Tibial nerve (tissue), 4 donors: ENCODE results near the gene HNRNPC. TPM values are rescaled to one million over a fixed set of nuclear protein-coding genes. Genes with fewer than 3 reads are reported as not detected.
"Not testable (repeated sequence)": the region's sequence is repeated elsewhere in the genome, so short reads cannot be mapped to it uniquely, and the experiment has no call there.

Experiments
- DNase-seq, 2 donors: peaks; one replicate each; pipeline ENCODE4 v3.0.0-alpha.2; 2019; ENCODE audit warnings: low spot score in 2 of 2
- H3K27ac ChIP-seq, 4 donors: fragments of 200-600 bp; sonication (generic) in 3 of 4; one replicate each; pipeline ENCODE4 v1.5.1; 2017 to 2019; ENCODE audit warnings: mild to moderate bottlenecking in 1 of 4
- H3K27me3 ChIP-seq, 2 donors: fragments of 200-600 bp; sonication (generic) in 1 of 2; one replicate each; pipeline versions ENCODE4 v1.5.1 to v1.6.0; 2017 to 2019
- H3K36me3 ChIP-seq, 3 donors: fragments of 200-600 bp; sonication (generic); one replicate each; pipeline ENCODE4 v1.5.1; 2018 to 2019
- H3K4me1 ChIP-seq, 4 donors: fragments of 200-600 bp; sonication (generic) in 3 of 4; one replicate each; pipeline ENCODE4 v1.5.1; 2017 to 2019
- H3K4me3 ChIP-seq, 4 donors: fragments of 200-600 bp; sonication (generic) in 3 of 4; one replicate each; pipeline ENCODE4 v1.5.1; 2017 to 2019; ENCODE audit warnings: mild to moderate bottlenecking in 1 of 4, moderate library complexity in 1 of 4
- H3K9me3 ChIP-seq, 4 donors: fragments of 200-600 bp; sonication (generic) in 3 of 4; one replicate each; pipeline ENCODE4 v1.5.1; 2017 to 2019
- EP300 ChIP-seq, 2 donors: sonication (generic); formaldehyde crosslinking; IDR thresholded peaks; one replicate each; pipeline ENCODE4 v1.6.1; 2017; ENCODE audit warnings: antibody characterized with exemption in 2 of 2, mild to moderate bottlenecking in 1 of 2
- POLR2A ChIP-seq, 2 donors: fragments of 450-650 bp; IDR thresholded peaks; one replicate each; pipeline ENCODE4 v1.6.1; 2017; ENCODE audit warnings: antibody characterized with exemption in 2 of 2, mild to moderate bottlenecking in 2 of 2, moderate library complexity in 2 of 2
- WGBS, 2 donors: methylation state at CpG; one replicate each; pipeline ENCODE4 v1.1.5; 2018; 5-methylcytosine and 5-hydroxymethylcytosine counted together
- total RNA-seq, 4 donors: library from RNA; depleted of rRNA; stranded (reverse); fragments of >200 nt; gene quantifications; one replicate each; pipeline ENCODE4 v1.1.0, GENCODE V29; 2016
- TF ChIP-seq, protein P1 (sequence below), 5 experiments: fragments of 200-600 bp in 3 of 5; fragments of 450-650 bp in 2 of 5; sonication (generic) in 3 of 5; IDR thresholded peaks; one replicate each; pipeline ENCODE4 v1.5.1; 2016 to 2019; ENCODE audit warnings: antibody characterized with exemption in 5 of 5, mild to moderate bottlenecking in 3 of 5, moderate library complexity in 2 of 5

Gene HNRNPC
- total RNA-seq, 4 donors from 2014 or later = 349 to 485 (median 426) TPM

DNA sequence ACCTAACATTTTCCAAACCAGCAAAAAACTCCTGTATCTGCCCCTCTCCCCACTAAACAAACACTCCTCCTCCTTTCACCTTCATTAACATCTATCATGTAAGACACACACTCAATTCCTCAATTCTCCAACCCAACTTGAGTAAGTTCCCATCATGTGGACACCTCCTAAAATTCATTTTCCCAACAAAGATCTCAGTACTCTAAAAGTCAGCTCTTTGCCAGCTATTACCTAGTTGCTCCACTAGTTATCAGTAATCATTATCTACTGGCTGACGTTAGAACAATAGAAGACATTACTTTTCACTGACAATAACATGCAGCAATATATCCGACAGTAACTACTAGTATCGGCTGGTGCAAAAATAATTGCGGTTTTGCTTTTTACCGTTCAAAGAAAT is 42.1 kb downstream of the HNRNPC start:
- no peak overlapping the region for H3K27ac ChIP-seq
- H3K36me3 ChIP-seq = peaks cover 0 to 90% (median 10%) of the 10 kb centered on the region in 3 donors
- DNase-seq = no peak
- no peak overlapping the region for H3K4me3 ChIP-seq
- no peaks in the 10 kb centered on the region for H3K27me3 ChIP-seq
- 81 to 89% methylated on average over 5 of the region's 5 CpGs for WGBS, 2 donors
- TF ChIP-seq, protein P1, sequence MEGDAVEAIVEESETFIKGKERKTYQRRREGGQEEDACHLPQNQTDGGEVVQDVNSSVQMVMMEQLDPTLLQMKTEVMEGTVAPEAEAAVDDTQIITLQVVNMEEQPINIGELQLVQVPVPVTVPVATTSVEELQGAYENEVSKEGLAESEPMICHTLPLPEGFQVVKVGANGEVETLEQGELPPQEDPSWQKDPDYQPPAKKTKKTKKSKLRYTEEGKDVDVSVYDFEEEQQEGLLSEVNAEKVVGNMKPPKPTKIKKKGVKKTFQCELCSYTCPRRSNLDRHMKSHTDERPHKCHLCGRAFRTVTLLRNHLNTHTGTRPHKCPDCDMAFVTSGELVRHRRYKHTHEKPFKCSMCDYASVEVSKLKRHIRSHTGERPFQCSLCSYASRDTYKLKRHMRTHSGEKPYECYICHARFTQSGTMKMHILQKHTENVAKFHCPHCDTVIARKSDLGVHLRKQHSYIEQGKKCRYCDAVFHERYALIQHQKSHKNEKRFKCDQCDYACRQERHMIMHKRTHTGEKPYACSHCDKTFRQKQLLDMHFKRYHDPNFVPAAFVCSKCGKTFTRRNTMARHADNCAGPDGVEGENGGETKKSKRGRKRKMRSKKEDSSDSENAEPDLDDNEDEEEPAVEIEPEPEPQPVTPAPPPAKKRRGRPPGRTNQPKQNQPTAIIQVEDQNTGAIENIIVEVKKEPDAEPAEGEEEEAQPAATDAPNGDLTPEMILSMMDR (IDR thresholded peaks at IDR 0.05) = no peak
- no peak for TF ChIP-seq EP300 (IDR thresholded peaks at IDR 0.05)
- no peak for TF ChIP-seq POLR2A (IDR thresholded peaks at IDR 0.05)
- no peaks in the 10 kb centered on the region for H3K9me3 ChIP-seq
- H3K4me1 ChIP-seq = peaks cover 0 to 39% (median 0%) of the 10 kb centered on the region in 4 donors

DNA sequence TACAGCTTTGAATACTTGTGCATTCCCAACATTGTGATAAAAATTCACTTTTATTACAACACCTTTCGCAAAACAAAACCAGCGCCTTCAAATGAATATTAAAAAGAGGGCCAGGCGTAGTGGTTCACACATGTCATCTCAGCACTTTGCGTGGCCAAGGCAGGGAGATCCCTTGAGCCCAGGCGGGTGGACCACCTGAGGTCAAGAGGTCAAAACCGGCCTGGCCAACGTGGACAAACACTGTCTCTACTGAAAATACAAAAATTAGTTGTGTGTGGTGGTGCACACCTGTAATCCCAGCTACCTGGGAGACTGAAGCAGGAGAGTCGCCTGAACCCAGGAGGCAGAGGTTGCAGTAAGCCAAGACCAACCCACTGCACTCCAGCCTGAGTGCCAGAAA is 42.8 kb downstream of the HNRNPC start:
- no peak overlapping the region for H3K4me3 ChIP-seq
- TF ChIP-seq, protein P1 (IDR thresholded peaks at IDR 0.05) = no peak
- TF ChIP-seq EP300 (IDR thresholded peaks at IDR 0.05) (no peak), POLR2A (IDR thresholded peaks at IDR 0.05) (no peak)
- WGBS, 2 donors = 85 to 86% methylated on average over 8 of the region's 8 CpGs
- peaks cover 0 to 90% (median 10%) of the 10 kb centered on the region in 3 donors for H3K36me3 ChIP-seq
- H3K4me1 ChIP-seq = peaks cover 0 to 33% (median 0%) of the 10 kb centered on the region in 4 donors
- no peak overlapping the region for H3K27ac ChIP-seq
- DNase-seq = no peak
- no peaks in the 10 kb centered on the region for H3K27me3 ChIP-seq
- H3K9me3 ChIP-seq = no peaks in the 10 kb centered on the region

DNA sequence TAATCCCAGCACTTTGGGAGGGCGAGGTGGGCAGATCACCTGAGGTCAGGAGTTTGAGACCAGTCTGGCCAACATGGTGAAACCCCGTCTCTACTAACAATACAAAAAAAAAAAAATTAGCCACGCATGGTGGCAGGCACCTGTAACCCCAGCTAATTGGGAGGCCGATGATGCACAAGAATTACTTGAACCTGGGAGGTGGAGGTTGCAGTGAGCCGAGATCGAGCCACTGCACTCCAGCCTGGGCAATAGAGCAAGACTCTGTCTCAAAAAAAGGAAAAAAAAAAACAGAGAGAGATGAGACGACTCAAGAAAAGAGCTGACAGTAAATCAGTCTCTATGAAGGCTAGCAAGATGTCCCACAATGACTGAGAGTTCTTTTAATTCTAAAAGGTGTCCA is 44.1 kb downstream of the HNRNPC start:
- peaks cover 0 to 34% (median 0%) of the 10 kb centered on the region in 4 donors for H3K4me1 ChIP-seq
- H3K27me3 ChIP-seq, H3K27ac ChIP-seq, H3K9me3 ChIP-seq, DNase-seq, H3K4me3 ChIP-seq: not testable (repeated sequence)
- peaks cover 3 to 90% (median 10%) of the 10 kb centered on the region in 3 donors for H3K36me3 ChIP-seq
- WGBS, 2 donors = 92 to 93% methylated on average over 7 of the region's 7 CpGs

DNA sequence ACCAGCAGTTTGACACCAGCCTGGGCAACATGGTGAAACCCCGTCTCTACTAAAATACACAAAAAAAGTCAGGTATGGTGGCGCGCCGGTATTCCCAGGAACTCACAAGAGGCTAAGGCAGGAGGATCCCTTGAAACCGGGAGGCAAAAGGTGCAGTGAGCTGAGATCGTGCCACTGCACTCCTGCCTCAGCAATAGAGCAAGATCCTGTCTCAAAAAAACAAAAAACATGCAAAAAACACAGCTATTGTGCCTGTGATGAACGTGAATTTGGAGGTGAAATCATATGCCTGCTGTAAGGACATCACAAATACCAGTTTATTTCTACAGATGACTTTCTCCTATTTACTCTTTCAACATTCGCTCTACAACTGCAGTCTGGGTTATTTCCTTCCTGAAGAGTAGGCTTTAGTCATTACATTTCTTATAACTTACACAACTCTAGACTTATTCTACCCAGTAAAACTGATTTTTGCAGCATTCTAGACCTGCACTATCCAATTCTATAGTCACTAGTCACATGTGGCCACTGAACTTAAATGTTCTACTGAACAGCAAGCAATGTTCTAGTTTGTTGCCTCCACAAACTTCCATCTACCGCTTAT is 48.3 kb downstream of the HNRNPC start:
- Histone ChIP-seq H3K9me3 (no peaks in the 10 kb centered on the region), H3K27ac (no peak overlapping the region), H3K36me3 (peaks cover 3 to 70% (median 4%) of the 10 kb centered on the region in 3 donors), H3K4me1 (peaks cover 0 to 56% (median 4%) of the 10 kb centered on the region in 4 donors), H3K4me3 (no peak overlapping the region), H3K27me3 (no peaks in the 10 kb centered on the region)
- TF ChIP-seq EP300 (IDR thresholded peaks at IDR 0.05) = no peak
- TF ChIP-seq, protein P1 (IDR thresholded peaks at IDR 0.05) = no peak
- no peak for TF ChIP-seq POLR2A (IDR thresholded peaks at IDR 0.05)
- no peak for DNase-seq
- 93 to 94% methylated on average over 9 of the region's 9 CpGs for WGBS, 2 donors

DNA sequence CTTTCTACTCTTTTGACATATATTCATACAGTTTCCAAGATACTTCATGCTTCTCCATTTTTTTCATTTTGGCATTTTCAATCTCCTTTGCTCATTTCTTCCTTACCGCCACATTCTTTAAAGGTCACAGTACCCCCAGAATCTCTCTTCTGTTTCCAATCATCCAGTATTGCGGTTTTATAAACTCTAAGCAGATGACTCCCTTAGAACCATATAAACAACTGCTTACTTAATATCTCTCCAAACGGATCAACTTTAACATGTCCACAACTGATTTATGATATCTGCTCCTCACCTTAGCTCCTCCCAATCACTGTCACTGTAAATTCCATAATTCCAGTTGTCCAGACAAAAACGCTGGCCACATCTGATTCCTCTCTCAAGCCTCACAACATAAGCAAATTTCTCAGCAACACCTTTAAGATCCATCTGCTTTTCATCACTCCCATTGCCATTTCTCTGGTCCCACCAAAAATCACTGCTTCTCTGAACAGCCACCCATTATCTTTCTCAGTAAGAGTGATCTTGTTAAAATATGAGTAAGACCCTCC is 49.6 kb downstream of the HNRNPC start:
- H3K27ac ChIP-seq = no peak overlapping the region
- 65 to 76% methylated on average over 4 of the region's 4 CpGs for WGBS, 2 donors
- H3K27me3 ChIP-seq = no peaks in the 10 kb centered on the region
- peaks cover 3 to 74% (median 4%) of the 10 kb centered on the region in 3 donors for H3K36me3 ChIP-seq
- no peaks in the 10 kb centered on the region for H3K9me3 ChIP-seq
- no peak for DNase-seq
- peaks cover 0 to 58% (median 10%) of the 10 kb centered on the region in 4 donors for H3K4me1 ChIP-seq
- H3K4me3 ChIP-seq = no peak overlapping the region
- TF ChIP-seq, protein P1 (IDR thresholded peaks at IDR 0.05) = no peak
- no peak for TF ChIP-seq POLR2A (IDR thresholded peaks at IDR 0.05)
- TF ChIP-seq EP300 (IDR thresholded peaks at IDR 0.05) = no peak
